Measurements from ENCODE around the gene LMX1B.
"Not testable (repeated sequence)": the region's sequence is repeated elsewhere in the genome, so short reads cannot be mapped to it uniquely, and the experiment has no call there.

The LMX1B gene

DNA sequence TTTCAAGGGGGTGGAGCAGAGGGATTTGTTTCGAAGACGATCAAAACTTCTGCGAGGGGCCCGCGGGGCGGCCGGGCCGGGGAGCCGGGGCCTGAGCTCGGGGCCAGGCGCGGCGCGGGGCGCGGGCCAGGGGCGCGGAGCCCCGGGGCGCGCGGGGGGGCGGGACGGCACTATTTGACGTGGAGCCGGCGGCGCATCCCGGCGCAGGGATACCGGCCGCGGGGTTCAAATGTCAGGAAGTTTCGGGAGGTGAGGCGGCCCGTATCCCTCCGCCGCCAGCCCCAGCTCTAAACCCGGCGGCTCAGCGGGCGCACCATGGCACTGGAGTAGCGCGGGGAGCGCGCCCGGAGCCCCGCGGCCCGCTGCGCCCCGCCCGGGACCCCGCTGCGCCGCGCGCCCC lies at the start of gene LMX1B:
Gene LMX1B (plus strand): TSS at position 278 of the 400 bp plus-strand sequence. CDS start 522 bp downstream, outside the sequence.
- peaks cover 65% of the 10 kb centered on the region for H3K27me3 ChIP-seq (replicated peaks; ENCODE audit: control insufficient read depth, insufficient read depth, low read length)
- H3K36me3 ChIP-seq (ENCODE audit: control insufficient read depth, insufficient read depth, low read length, severe bottlenecking) = no peaks in the 10 kb centered on the region
- no peaks in the 10 kb centered on the region for H3K9me3 ChIP-seq (ENCODE audit: control insufficient read depth, low read length)
- H3K9ac ChIP-seq (ENCODE audit: low read length) = no peak within 1 kb of the TSS
- H3K4me1 ChIP-seq (ENCODE audit: control insufficient read depth, insufficient read depth, low read length) = peaks cover 10% of the 10 kb centered on the region
- DNase-seq (ENCODE audit: low read depth) = no peak
- no peak within 1 kb of the TSS for H3K4me3 ChIP-seq (ENCODE audit: low read length)

DNA sequence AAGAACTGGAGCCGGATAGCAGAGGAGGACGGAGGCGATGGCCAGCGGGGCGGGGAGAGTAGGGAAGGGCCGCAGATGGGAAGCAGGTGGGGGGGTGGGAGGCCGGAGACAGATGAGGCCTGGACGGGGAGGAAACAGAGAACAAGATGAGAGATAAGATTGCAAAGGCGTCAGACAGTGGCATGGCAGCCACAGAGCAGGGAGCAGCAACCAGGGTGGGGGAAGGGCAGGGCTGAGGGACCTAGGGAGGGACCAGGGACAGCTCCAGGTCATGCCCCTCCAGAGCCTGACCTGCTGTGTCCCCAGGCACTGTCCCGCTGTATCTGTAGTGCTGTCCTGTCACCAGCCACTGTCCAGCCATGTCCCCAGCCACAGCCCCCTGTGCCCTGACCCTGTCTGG lies 49.6 kb upstream of the LMX1B start:
- peaks cover 74% of the 10 kb centered on the region for H3K27me3 ChIP-seq (replicated peaks; ENCODE audit: control insufficient read depth, insufficient read depth, low read length)
- DNase-seq (ENCODE audit: low read depth) = no peak
- H3K9ac ChIP-seq (ENCODE audit: low read length) = no peak overlapping the region
- no peaks in the 10 kb centered on the region for H3K4me1 ChIP-seq (ENCODE audit: control insufficient read depth, insufficient read depth, low read length)
- no peak overlapping the region for H3K4me3 ChIP-seq (ENCODE audit: low read length)
- H3K36me3 ChIP-seq (ENCODE audit: control insufficient read depth, insufficient read depth, low read length, severe bottlenecking) = no peaks in the 10 kb centered on the region
- H3K9me3 ChIP-seq (ENCODE audit: control insufficient read depth, low read length) = peaks cover 4% of the 10 kb centered on the region

DNA sequence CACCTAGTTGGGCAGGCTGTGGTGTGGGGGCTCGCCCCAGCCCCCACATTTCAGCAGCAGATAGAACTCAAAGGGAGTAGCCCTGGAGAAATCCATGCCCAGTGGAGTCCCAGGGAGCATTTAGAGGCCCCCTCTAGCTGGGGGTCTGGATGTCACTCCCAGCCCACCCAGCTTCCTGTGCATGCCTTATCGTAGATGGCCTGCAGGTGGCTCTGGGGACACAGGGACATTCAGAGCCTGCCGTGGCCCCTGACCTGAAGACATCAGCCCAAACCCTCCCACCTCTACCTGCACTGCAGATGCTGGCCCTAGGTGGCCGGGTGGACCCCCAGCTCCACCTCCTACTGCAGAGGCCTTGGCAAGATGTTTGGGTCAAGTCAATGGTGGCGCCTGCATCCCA lies 49.0 kb upstream of the LMX1B start:
- Histone ChIP-seq H3K27me3 (replicated peaks; ENCODE audit: control insufficient read depth, insufficient read depth, low read length) (peaks cover 70% of the 10 kb centered on the region), H3K36me3 (ENCODE audit: control insufficient read depth, insufficient read depth, low read length, severe bottlenecking) (no peaks in the 10 kb centered on the region), H3K9ac (ENCODE audit: low read length) (no peak overlapping the region), H3K4me1 (ENCODE audit: control insufficient read depth, insufficient read depth, low read length) (no peaks in the 10 kb centered on the region), H3K9me3 (ENCODE audit: control insufficient read depth, low read length) (peaks cover 4% of the 10 kb centered on the region), H3K4me3 (ENCODE audit: low read length) (no peak overlapping the region)
- no peak for DNase-seq (ENCODE audit: low read depth)

DNA sequence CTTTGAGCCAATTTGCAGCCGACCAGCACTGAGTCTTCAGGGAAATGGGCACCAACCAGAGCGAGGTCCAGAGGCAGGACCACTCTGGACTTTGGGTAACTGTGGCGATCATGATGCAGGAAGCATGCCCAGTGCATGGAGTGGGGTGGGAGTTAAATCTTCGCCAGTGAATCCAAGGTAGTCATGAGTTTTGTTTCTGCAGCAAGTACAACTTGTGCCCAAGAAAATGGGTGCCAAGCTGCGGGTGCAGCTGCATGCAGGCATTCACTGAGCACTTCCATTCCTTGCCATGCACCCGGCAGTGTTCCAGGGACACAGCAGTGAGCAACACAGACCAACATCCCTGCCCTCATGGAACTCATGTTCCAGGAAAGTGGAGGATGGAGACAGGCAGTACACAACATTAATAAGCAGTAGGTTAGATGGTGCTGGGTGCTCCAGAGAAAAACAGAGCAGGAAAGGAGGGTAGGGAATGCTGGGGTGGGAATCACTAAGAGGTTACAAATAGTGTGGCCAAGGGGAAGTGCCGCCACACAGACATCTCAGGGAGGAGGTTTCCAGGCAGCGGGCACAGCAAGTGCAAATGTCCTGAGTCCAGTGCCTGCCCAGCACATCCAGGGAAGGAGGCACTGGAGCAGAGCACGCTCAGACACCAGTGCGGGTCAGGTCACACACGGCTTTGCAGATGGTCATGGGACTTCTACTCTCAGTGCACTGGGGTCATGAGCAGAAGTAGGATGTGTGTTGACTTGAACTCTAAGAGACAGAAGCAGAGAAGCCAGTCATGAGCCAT lies 48.2 kb upstream of the LMX1B start:
- Histone ChIP-seq H3K27me3 (replicated peaks; ENCODE audit: control insufficient read depth, insufficient read depth, low read length) (peaks cover 61% of the 10 kb centered on the region), H3K9ac (ENCODE audit: low read length) (no peak overlapping the region), H3K4me3 (ENCODE audit: low read length) (no peak overlapping the region), H3K9me3 (ENCODE audit: control insufficient read depth, low read length) (peaks cover 4% of the 10 kb centered on the region), H3K4me1 (ENCODE audit: control insufficient read depth, insufficient read depth, low read length) (no peaks in the 10 kb centered on the region), H3K36me3 (ENCODE audit: control insufficient read depth, insufficient read depth, low read length, severe bottlenecking) (no peaks in the 10 kb centered on the region)
- DNase-seq (ENCODE audit: low read depth) = no peak

DNA sequence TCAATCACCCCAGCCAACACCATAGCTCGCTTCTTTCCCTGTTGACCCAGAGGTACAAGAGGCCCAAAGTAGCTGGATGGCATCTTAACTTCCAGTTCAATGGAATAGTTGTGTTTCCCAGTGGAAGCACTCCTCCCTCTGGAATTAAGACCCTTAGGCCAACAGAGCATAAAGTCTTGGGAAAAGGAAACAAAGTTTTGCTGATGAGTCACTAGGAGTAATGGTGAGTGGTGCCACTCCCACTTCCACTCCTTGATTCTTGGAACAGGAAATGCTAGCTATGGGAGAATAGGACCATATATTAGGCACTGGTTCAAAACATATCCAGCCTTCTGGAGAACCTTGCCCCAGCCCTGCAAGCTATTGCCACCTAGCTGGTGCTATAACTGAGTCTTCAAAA lies 44.7 kb upstream of the LMX1B start:
- no peaks in the 10 kb centered on the region for H3K36me3 ChIP-seq (ENCODE audit: control insufficient read depth, insufficient read depth, low read length, severe bottlenecking)
- H3K4me1 ChIP-seq (ENCODE audit: control insufficient read depth, insufficient read depth, low read length) = no peaks in the 10 kb centered on the region
- H3K27me3 ChIP-seq (replicated peaks; ENCODE audit: control insufficient read depth, insufficient read depth, low read length) = peaks cover 31% of the 10 kb centered on the region
- H3K9me3 ChIP-seq (ENCODE audit: control insufficient read depth, low read length) = peaks cover 10% of the 10 kb centered on the region
- DNase-seq (ENCODE audit: low read depth) = no peak
- H3K9ac ChIP-seq (ENCODE audit: low read length) = no peak overlapping the region
- H3K4me3 ChIP-seq (ENCODE audit: low read length) = no peak overlapping the region

DNA sequence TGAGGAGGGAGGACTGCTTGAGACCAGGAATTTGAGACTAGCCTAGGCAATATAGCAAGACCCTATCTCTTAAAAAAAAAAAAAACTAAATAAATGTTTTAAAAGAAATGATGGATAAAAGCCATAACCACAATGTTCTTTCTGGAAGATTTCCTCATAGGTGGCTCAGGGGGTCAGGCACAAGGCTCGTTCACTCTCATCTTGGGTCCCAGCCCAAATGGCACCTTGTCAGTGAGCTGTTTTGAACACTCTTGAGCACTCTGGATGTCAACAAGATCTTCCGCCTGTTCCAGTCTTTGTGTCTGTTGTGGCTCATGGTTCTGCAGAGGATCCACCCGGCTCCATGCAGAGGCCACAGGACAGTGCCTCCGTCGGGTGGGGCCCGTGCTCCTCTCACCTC lies 35.7 kb upstream of the LMX1B start:
- Histone ChIP-seq H3K4me3 (ENCODE audit: low read length) (no peak overlapping the region), H3K4me1 (ENCODE audit: control insufficient read depth, insufficient read depth, low read length) (no peaks in the 10 kb centered on the region), H3K9ac (ENCODE audit: low read length) (no peak overlapping the region), H3K9me3 (ENCODE audit: control insufficient read depth, low read length) (no peaks in the 10 kb centered on the region), H3K36me3 (ENCODE audit: control insufficient read depth, insufficient read depth, low read length, severe bottlenecking) (no peaks in the 10 kb centered on the region), H3K27me3 (replicated peaks; ENCODE audit: control insufficient read depth, insufficient read depth, low read length) (peaks cover 35% of the 10 kb centered on the region)
- DNase-seq (ENCODE audit: low read depth) = no peak

DNA sequence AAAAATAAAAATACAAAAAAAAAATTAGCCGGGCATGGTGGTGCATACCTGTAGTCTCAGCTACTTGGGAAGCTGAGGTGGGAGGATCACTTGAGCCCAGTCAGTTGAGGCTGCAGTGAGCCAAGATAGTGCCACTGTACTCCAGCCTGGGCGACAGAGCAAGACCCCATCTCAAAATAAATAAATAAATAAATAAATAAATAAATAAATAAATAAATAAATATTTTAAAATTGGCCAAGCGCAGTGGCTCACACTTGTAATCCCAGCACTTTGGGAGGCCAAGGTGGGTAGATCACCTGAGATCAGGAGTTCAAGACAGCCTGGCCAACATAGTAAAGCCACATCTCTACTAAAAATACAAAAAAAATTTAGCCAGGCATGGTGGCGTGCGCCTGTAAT lies 33.4 kb upstream of the LMX1B start:
- not testable (repeated sequence) for H3K4me1 ChIP-seq (ENCODE audit: control insufficient read depth, insufficient read depth, low read length); H3K9ac ChIP-seq (ENCODE audit: low read length); H3K36me3 ChIP-seq (ENCODE audit: control insufficient read depth, insufficient read depth, low read length, severe bottlenecking); H3K4me3 ChIP-seq (ENCODE audit: low read length); DNase-seq (ENCODE audit: low read depth); H3K9me3 ChIP-seq (ENCODE audit: control insufficient read depth, low read length)
- H3K27me3 ChIP-seq (replicated peaks; ENCODE audit: control insufficient read depth, insufficient read depth, low read length) = peaks cover 40% of the 10 kb centered on the region

DNA sequence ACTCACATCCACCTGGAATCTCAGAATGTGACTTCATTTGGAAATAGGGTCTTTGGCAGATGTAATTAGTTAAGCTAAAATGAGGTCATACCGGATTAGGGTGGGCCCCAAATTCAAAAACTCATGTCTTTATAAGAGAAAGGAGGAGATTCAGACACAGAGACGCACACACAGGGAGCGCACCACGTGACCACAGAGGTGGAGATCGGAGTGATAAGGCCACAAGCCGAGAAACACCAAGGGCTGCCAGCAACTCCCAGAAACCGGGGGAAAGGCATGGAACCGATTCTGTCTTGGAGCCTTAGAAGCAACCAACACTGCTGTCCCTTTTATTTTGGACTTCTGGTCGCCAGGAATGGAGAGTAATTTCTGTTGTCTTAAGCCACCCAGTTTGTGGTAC lies 31.8 kb upstream of the LMX1B start:
- peaks cover 53% of the 10 kb centered on the region for H3K27me3 ChIP-seq (replicated peaks; ENCODE audit: control insufficient read depth, insufficient read depth, low read length)
- H3K4me1 ChIP-seq (ENCODE audit: control insufficient read depth, insufficient read depth, low read length) = no peaks in the 10 kb centered on the region
- H3K36me3 ChIP-seq (ENCODE audit: control insufficient read depth, insufficient read depth, low read length, severe bottlenecking) = no peaks in the 10 kb centered on the region
- no peaks in the 10 kb centered on the region for H3K9me3 ChIP-seq (ENCODE audit: control insufficient read depth, low read length)
- no peak overlapping the region for H3K9ac ChIP-seq (ENCODE audit: low read length)
- DNase-seq (ENCODE audit: low read depth) = no peak
- H3K4me3 ChIP-seq (ENCODE audit: low read length) = no peak overlapping the region

DNA sequence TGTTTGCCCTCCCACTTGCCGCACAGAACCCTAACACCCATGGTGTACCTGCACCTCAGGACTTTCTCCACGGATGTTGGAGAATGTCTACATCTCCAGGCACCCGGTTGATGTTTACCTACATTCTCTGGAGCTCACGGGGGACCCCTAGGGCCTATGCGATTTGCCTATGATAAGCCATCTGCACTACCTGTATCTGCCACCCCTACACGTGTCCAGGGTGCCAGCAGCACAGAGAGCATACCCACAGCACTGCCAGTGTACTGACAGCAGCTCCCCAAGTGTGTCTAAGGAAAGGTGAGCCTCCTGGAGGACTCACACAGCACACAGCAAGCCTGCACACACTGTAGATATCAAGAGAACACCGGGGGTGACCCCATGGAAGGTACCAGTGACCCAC lies 31.3 kb upstream of the LMX1B start:
- Histone ChIP-seq H3K27me3 (replicated peaks; ENCODE audit: control insufficient read depth, insufficient read depth, low read length) (peaks cover 53% of the 10 kb centered on the region), H3K36me3 (ENCODE audit: control insufficient read depth, insufficient read depth, low read length, severe bottlenecking) (no peaks in the 10 kb centered on the region), H3K4me1 (ENCODE audit: control insufficient read depth, insufficient read depth, low read length) (peaks cover 2% of the 10 kb centered on the region), H3K4me3 (ENCODE audit: low read length) (no peak overlapping the region), H3K9ac (ENCODE audit: low read length) (no peak overlapping the region), H3K9me3 (ENCODE audit: control insufficient read depth, low read length) (no peaks in the 10 kb centered on the region)
- DNase-seq (ENCODE audit: low read depth) = no peak

DNA sequence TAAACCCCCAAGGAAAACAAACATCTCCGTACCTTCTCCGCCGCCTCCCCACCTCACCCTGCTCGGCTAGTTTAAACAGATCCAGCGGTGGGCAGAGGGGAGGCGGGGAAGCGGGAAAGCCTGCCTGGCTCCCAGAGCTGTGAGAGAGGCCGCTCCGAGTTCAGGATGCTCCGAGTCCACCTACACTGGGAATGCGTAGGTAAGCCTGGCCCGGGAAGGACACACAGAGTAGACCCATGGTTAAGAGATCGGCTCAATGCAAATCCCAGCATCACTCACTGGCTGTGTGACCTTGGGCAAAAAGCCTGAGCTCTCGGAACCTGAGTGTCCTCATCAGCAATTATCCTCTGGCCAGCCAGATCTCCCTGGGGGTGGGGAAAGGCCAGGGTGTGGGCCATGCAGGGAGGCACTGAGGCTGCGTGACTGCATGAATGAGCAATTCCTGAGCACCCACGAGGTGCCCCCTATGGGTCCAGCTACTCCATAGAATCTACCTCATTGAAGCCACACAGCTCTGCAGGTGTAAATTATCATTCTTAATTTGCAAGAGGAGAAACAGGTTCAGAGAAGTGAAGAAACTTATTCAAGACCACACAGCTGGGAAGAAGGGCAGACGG lies 30.5 kb upstream of the LMX1B start:
- H3K36me3 ChIP-seq (ENCODE audit: control insufficient read depth, insufficient read depth, low read length, severe bottlenecking) = no peaks in the 10 kb centered on the region
- H3K4me1 ChIP-seq (ENCODE audit: control insufficient read depth, insufficient read depth, low read length) = peaks cover 4% of the 10 kb centered on the region
- no peaks in the 10 kb centered on the region for H3K9me3 ChIP-seq (ENCODE audit: control insufficient read depth, low read length)
- no peak overlapping the region for H3K9ac ChIP-seq (ENCODE audit: low read length)
- H3K27me3 ChIP-seq (replicated peaks; ENCODE audit: control insufficient read depth, insufficient read depth, low read length) = peaks cover 52% of the 10 kb centered on the region
- no peak overlapping the region for H3K4me3 ChIP-seq (ENCODE audit: low read length)
- no peak for DNase-seq (ENCODE audit: low read depth)

DNA sequence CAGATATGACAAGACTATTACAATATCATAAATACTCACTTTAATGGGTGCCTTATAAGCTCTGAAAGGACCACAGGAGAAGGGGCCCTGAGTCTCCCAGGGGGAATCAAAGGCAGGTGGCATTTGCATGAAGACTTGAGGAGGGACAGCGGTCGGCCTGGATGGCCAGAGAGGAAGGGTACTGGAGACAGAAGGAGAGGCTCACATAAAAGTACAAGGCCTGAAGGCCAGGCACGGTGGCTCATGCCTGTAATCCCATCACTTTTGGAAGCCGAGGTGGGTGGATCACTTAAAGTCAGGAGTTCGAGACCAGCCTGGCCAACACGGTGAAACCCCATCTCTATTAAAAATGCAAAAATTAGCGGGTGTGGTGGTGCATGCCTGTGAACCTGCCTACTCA lies 29.1 kb upstream of the LMX1B start:
- no peak for DNase-seq (ENCODE audit: low read depth)

More for the DNA sequence above, 29.1 kb upstream of the LMX1B start:
- Histone ChIP-seq H3K27me3 (replicated peaks; ENCODE audit: control insufficient read depth, insufficient read depth, low read length) (peaks cover 54% of the 10 kb centered on the region), H3K4me3 (ENCODE audit: low read length) (no peak overlapping the region), H3K9ac (ENCODE audit: low read length) (no peak overlapping the region), H3K9me3 (ENCODE audit: control insufficient read depth, low read length) (no peaks in the 10 kb centered on the region), H3K36me3 (ENCODE audit: control insufficient read depth, insufficient read depth, low read length, severe bottlenecking) (no peaks in the 10 kb centered on the region), H3K4me1 (ENCODE audit: control insufficient read depth, insufficient read depth, low read length) (peaks cover 4% of the 10 kb centered on the region)

Measured in adipocyte (in vitro differentiated cells).